NCI-H82 (cell line): ENCODE results near the gene NRXN3.

Experiments
- DNase-seq: peaks from one replicate; lab custom pipeline; 2025; lab: John Stamatoyannopoulos, UW

The NRXN3 gene

GRCh38 chr14:78710963-78711362 is 540.8 kb downstream of the NRXN3 start:
- no peak for DNase-seq

DNA sequence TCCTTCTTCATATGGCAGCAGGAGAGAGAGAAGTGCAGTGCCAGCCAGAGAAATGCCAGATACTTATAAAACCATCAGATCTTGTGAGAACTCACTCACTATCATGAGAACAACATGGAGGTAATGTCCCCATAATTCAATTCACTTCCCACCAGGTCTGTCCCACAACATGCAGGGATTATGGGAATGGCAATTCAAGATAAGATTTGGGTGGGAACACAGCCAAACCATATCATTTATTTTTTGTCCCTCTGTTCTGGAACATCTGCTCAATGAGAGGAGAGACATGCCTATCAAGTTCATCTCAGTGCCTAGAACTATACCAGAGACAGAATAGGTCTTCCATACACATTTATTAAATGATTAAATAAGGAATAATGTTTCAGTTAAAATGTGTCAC is 543.5 kb downstream of the NRXN3 start:
- no peak for DNase-seq

GRCh38 chr14:78714711-78715110 is 544.5 kb downstream of the NRXN3 start:
- DNase-seq, result no peak

DNA sequence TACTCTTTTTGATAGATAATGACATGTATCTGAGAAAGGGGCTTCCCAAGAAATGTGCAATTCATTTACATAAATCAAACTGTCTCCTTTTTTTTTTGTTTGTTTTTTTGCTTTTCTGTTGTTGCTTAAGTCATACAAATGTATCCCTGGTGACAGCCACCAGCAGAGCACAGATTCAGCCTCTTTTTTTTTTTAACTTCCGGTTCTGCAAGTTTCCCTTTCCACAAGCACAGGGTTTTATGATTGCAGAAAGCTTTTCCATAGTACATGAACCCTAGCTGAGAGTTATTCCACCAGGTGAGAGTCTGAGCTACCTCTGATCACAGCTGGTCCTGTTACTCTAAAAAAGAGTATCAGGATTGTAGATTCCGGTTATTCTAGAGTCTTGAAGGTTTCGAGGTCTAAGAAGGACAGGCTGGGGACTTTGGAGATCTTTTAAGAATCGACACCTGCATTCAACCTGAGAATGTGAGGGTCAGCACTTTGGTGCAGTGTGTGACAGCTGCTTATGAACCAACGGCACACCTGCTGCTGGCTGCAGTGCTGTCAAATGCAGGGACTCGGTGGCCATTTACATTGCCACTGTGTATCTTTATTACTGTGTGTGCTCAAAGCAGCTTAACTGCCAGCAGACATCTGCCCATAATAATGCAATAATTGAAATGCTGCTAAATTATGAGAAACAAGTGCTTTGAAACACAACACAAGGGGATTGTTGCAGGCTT is 551.7 kb downstream of the NRXN3 start:
- DNase-seq, result peak; percentile 34

DNA sequence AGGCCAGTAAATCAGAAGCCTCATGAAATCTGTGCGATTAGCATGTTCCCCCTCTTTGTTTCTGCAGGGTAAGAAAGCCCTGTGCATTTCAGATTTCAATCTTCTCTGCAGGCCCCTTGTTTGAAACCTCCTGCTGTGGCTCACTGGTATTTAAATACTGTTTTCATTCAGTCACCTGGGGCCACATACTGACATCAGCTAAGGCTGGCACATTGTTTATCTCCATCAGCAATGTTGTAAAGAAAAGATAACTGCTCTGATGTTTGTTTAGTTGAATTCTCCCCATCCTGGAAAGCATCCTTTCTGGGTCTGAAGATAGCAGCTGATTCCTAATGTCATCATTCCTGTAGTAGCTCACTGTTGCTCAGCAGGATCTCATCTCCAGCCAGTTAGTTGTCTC is 554.9 kb downstream of the NRXN3 start:
- DNase-seq, result no peak

- DNase-seq, result peak; percentile 94
Observed at GRCh38 chr14:78737116-78737515, 566.9 kb downstream of the NRXN3 start.

- peak; percentile 94 for DNase-seq
Observed at GRCh38 chr14:78737601-78738000, 567.4 kb downstream of the NRXN3 start.

DNA sequence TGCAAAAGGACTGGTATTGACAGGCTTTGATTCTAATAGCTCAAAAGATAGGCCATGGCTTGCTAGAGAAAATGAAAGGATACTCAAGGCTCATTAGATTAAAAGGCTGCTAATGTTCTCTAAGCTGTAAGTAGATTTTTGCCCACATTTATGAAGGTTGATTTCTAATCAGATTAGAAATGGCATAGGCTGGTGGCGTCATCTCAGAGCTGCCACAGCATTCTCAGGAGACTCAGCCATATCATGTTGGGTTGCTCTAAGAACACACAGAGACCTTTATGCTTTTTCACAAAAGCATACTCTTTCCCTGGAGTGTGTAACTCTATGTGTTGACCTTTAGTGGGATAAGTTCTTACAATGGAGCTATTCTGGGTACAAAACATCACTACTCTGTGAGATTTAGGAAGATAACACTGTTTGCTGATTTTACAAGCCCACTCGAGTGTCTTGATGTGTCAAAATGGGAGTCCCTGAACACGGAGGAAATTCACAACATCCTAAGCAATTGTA is 576.0 kb downstream of the NRXN3 start:
- DNase-seq, result peak; percentile 82

DNA sequence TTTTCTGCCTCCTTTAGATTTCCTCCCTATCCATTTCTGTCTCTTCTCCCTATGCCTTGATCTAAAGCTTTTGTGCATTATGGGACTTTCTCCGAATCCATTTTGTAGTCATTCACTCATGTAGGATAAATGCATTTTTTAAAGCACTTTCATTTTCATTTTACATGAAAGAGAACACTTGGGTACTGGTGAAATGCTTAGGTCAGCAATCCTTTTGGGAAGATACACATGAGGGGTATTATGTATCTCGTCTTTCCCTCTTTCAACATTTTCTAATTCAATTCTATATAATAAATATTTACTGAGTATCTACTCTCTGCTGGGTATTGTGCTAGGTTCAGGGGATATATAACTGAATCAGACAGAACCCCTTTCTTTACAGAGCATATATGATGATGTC is 577.6 kb downstream of the NRXN3 start:
- DNase-seq, result no peak

GRCh38 chr14:78752518-78753188 is 582.5 kb downstream of the NRXN3 start:
- no peak for DNase-seq

- no peak for DNase-seq
Observed at GRCh38 chr14:78754059-78754458, 583.9 kb downstream of the NRXN3 start.

- DNase-seq, result peak; percentile 82
Observed at GRCh38 chr14:78758333-78758732, 588.2 kb downstream of the NRXN3 start.

DNA sequence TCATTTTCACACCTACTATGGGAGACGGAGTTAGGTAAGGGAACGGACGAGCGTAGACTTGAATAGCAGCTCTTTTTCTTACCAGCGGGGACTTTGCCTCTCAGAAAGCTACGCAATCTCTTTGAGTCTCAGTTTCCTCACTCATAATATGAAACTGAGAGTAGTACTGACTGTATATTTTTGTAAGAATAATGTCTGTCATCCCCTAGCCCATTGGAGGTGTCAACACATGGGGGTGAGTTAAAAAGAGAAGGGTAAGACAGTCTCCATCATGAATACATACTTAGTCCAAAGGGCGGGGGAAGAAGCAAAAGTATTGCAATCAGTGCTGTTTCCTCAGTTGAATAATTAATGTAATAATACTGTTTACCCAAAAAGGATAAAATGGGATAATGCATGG is 592.2 kb downstream of the NRXN3 start:
- no peak for DNase-seq

- no peak for DNase-seq
Observed at GRCh38 chr14:78763746-78764145, 593.6 kb downstream of the NRXN3 start.

DNA sequence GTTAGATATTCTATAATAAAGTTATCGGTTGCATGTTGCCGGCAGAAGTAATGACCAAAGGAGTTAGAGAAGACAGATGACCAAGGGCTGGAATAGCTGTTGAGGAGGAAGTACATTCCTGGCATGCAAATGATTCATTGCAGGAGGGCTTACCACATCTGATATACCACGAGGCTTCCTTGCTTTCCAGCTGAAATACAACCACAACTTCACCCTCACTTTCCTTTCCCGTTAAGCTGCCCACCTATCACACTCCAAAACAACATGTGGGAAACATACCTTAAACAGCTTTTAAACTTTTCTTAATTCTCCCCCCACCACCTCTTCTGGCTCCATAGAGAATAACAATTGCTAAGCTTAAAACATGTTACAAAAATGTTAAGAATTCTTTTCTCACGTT is 594.1 kb downstream of the NRXN3 start:
- no peak for DNase-seq

GRCh38 chr14:78764645-78765044 is 594.5 kb downstream of the NRXN3 start:
- no peak for DNase-seq

GRCh38 chr14:78767436-78767835 is 597.3 kb downstream of the NRXN3 start:
- DNase-seq, result no peak

DNA sequence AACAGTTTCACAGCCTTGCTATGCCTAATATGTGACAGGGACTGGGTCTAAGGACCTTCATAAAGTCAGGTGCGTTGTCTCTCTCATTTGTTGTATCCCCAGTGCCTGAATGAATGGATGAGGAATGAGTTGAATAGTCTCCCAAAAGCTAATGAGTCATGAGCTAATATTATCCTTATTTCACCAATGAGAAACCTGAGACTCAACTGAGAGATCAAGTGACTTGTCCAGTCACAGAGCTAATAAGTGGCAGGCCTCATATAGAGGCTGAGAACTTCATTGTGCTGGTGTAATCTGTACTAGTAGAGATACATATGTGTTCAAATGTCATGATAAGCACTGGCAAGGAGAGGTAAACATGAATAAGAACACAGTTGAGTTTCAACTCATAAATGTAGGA is 612.4 kb downstream of the NRXN3 start:
- DNase-seq, result no peak

DNA sequence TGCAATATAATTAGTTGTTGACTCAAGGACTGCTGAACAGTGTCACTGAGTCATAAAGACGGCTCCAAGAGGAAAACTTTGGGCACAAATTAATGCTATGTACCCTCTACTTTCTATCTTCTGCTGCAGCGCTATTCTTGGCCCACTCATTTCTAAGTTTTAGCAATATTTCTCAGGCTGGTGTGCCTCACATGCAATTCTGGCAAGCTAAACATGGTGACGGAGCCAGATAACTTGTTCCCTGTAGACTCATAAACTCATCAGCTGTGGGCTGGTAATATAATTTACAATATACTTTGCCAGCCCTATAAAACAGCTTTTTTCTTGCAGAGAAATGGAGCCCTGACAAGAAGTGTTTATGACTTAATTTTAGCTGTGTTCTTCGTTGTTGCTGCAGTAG is 615.1 kb downstream of the NRXN3 start:
- DNase-seq, result no peak

GRCh38 chr14:78788467-78789360 is 618.5 kb downstream of the NRXN3 start:
- no peak for DNase-seq

DNA sequence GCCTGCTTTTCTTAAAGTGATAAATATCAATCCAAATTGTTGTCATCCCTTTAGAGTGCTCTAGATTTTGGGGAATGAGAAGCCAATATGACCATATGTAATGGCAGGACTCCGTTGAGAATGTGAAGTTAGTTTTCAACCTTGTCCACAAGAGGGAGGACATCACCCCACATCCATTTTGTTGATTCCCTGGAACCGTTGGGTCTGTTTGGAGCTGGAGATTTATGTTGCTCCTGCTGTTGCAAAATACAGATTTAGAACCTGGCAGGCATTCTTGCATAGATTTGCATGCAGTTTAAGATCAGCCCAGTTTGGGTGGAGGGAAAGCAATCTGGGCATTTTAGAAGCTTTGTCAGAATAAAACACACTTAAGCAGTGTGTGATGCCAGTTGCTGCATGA is 620.1 kb downstream of the NRXN3 start:
- peak; percentile 58 for DNase-seq

DNA sequence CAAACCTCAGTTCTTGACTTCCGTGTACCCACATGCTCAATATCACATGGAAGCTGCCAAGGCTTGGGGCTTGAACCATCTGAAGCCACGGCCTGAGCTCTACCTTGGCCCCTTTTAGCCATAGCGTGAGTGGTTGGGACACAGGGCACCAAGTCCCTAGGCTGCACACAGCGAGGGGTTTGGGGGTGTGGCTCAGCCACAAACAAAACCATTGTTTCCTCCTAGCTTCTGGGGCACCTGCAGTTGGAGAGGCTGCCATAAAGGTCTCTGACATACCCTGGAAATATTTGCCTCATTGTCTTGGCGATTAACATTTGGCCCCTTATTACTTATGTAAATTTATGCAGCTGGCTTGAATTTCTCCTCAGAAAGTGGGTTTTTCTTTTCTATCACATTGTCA is 628.6 kb downstream of the NRXN3 start:
- no peak for DNase-seq

DNA sequence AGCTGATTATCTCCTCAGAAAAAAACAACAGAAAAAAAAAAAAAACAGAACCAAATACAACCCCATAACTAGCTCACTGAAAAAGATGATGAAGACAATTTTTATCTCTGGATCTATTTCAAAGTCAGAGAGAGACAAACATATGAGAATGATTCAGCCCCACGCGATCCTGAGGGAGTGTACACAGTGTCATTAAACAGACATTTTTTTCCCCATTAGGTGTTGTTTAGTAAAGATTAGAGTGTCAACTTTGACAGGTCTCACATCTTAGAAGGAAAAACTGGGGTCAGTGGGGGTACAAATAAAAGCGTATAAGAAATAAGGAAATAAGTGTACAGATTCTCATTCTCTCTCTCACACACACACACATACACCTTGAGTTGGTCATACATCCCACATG is 635.4 kb downstream of the NRXN3 start:
- DNase-seq, result no peak
